D721Med (cell line): ENCODE data around the gene FCN3.

Source experiments
- DNase-seq: peaks from one replicate; pipeline ENCODE4 v3.0.0; 2011; ENCODE audit warnings: low spot score; ENCODE audit not compliant: insufficient read length
- FAIRE-seq: peaks from 2 replicates; lab custom pipeline; 2011; peaks lifted over from hg19 to GRCh38; lab: Jason Lieb, UNC
- CTCF ChIP-seq: IDR thresholded peaks from 2 replicates; pipeline ENCODE4 v1.5.1; 2012; ENCODE audit warnings: mild to moderate bottlenecking, control low read depth; ENCODE audit not compliant: insufficient read depth; ENCODE audit errors: missing control alignments

Gene FCN3

GRCh38 chr1:27377760-27378495 is 3.3 kb upstream of the FCN3 start:
- DNase-seq (no peak), FAIRE-seq (no peak)
- TF ChIP-seq CTCF: no peak

- FAIRE-seq (no peak), DNase-seq (no peak)
- TF ChIP-seq CTCF: no peak
Measured at GRCh38 chr1:27372808-27373690, 1.6 kb downstream of the FCN3 start.

- no peak for FAIRE-seq
- no peak for DNase-seq
- no peak for TF ChIP-seq CTCF
Measured at GRCh38 chr1:27372022-27372807, 2.4 kb downstream of the FCN3 start.

GRCh38 chr1:27368869-27369582 is 5.6 kb downstream of the FCN3 start:
- FAIRE-seq: no peak
- no peak for DNase-seq
- peak; percentile 12 for TF ChIP-seq CTCF

- DNase-seq: no peak
- no peak for FAIRE-seq
- no peak for TF ChIP-seq CTCF
Measured at GRCh38 chr1:27367160-27367650, 7.4 kb downstream of the FCN3 start.

GRCh38 chr1:27366411-27367159 is 8.0 kb downstream of the FCN3 start, which contains the start of gene MAP3K6:
Gene MAP3K6, minus strand, starts transcription at chr1:27366961. Its CDS starts 364 bp downstream, at chr1:27366597.
- TF ChIP-seq CTCF: peak; percentile 43
- DNase-seq (no peak), FAIRE-seq (no peak)
